Measurements from ENCODE around the gene CEP72.

CEP72 gene

DNA sequence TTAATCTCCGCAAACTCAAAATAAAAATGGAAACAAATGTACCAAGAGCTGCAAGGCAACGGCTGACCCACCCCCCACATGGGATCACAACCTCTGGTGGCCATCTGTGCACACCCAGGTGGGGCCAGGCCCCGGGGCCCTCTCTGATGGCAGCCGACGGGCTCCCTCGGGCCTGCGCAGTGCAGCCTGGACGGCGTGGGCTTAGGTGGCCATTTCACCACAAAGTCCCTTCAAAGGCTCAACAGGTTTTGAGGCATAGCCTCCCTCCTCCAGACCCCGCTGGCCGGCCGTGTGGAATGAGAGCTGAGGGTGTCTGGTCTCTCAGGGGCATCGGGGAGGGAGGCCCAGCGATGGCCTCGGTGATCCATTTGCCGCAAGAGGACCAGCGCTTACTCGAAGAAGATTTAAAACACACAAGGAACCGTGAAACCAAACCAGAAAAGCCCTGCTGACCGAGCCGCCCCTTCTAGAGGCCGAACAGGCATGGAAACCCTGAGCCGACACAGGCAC is 42.7 kb upstream of the CEP72 start:
- Histone ChIP-seq H3K27me3 (ENCODE audit: insufficient read depth, low read length) (no peaks in the 10 kb centered on the region; the same call in 1 of the 2 replicates), H2AFZ (ENCODE audit: low read length) (no peak overlapping the region), H3K4me1 (ENCODE audit: insufficient read depth, low read length, severe bottlenecking) (no peaks in the 10 kb centered on the region), H3K79me2 (ENCODE audit: insufficient read depth, low read length) (no peaks in the 10 kb centered on the region), H3K9me2 (ENCODE audit: low read depth, low read length) (no peaks in the 10 kb centered on the region), H3K4me2 (ENCODE audit: low read length) (no peak overlapping the region), H3K4me3 (ENCODE audit: low read depth, low read length, poor library complexity, severe bottlenecking) (no peak overlapping the region), H3K9ac (ENCODE audit: low read length) (no peak overlapping the region), H3F3A (ENCODE audit: insufficient read depth, low read length) (no peaks in the 10 kb centered on the region), H3K9me3 (ENCODE audit: low read length) (no peaks in the 10 kb centered on the region), H4K20me1 (ENCODE audit: insufficient read depth, low read length) (no peaks in the 10 kb centered on the region), H3K36me3 (ENCODE audit: insufficient read depth, low read length) (no peaks in the 10 kb centered on the region), H3K27ac (ENCODE audit: low read depth, low read length, poor library complexity, severe bottlenecking) (no peak overlapping the region)
- no peak for TF ChIP-seq EZH2 (IDR thresholded peaks at IDR 0.05; ENCODE audit: borderline replicate concordance, low read length)
- TF ChIP-seq, protein P1, sequence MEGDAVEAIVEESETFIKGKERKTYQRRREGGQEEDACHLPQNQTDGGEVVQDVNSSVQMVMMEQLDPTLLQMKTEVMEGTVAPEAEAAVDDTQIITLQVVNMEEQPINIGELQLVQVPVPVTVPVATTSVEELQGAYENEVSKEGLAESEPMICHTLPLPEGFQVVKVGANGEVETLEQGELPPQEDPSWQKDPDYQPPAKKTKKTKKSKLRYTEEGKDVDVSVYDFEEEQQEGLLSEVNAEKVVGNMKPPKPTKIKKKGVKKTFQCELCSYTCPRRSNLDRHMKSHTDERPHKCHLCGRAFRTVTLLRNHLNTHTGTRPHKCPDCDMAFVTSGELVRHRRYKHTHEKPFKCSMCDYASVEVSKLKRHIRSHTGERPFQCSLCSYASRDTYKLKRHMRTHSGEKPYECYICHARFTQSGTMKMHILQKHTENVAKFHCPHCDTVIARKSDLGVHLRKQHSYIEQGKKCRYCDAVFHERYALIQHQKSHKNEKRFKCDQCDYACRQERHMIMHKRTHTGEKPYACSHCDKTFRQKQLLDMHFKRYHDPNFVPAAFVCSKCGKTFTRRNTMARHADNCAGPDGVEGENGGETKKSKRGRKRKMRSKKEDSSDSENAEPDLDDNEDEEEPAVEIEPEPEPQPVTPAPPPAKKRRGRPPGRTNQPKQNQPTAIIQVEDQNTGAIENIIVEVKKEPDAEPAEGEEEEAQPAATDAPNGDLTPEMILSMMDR (IDR thresholded peaks at IDR 0.05; ENCODE audit: low read length): no peak

DNA sequence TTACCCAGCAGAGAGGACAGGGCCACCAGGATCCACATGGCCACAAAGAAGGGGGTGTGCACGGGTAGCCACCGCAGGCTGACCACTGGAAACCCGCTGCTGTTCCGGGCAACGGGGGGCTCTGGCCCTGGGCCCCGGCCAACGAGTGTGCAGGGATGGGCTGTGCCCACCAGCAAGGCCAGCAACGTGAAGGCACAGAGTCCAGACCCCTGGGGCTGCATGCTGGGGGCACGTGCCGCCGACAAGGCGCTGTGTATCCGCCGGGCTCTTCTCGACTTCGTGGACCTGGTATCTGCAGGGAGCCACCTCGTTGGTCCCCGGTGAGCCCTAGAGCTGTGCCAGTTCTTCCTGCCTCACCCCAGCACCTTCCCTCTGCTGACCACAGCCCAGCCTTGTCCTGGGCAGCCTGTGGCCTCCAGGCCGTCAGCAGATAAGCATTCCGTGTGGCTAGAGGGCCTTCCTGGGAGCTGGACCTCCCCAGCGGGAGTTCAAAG is 42.2 kb upstream of the CEP72 start:
- H3K27me3 ChIP-seq (ENCODE audit: insufficient read depth, low read length): no peaks in the 10 kb centered on the region; the same call in 1 of the 2 replicates
- no peak overlapping the region for H2AFZ ChIP-seq (ENCODE audit: low read length)
- H3K9me2 ChIP-seq (ENCODE audit: low read depth, low read length): no peaks in the 10 kb centered on the region
- no peaks in the 10 kb centered on the region for H3K9me3 ChIP-seq (ENCODE audit: low read length)
- no peak overlapping the region for H3K4me2 ChIP-seq (ENCODE audit: low read length)
- H3K79me2 ChIP-seq (ENCODE audit: insufficient read depth, low read length): no peaks in the 10 kb centered on the region
- no peak overlapping the region for H3K9ac ChIP-seq (ENCODE audit: low read length)
- H3K36me3 ChIP-seq (ENCODE audit: insufficient read depth, low read length): no peaks in the 10 kb centered on the region
- no peak for TF ChIP-seq EZH2 (IDR thresholded peaks at IDR 0.05; ENCODE audit: borderline replicate concordance, low read length)
- TF ChIP-seq, protein P1 (IDR thresholded peaks at IDR 0.05; ENCODE audit: low read length): no peak
- no peaks in the 10 kb centered on the region for H4K20me1 ChIP-seq (ENCODE audit: insufficient read depth, low read length)
- no peaks in the 10 kb centered on the region for H3K4me1 ChIP-seq (ENCODE audit: insufficient read depth, low read length, severe bottlenecking)
- no peaks in the 10 kb centered on the region for H3F3A ChIP-seq (ENCODE audit: insufficient read depth, low read length)
- H3K4me3 ChIP-seq (ENCODE audit: low read depth, low read length, poor library complexity, severe bottlenecking): no peak overlapping the region
- H3K27ac ChIP-seq (ENCODE audit: low read depth, low read length, poor library complexity, severe bottlenecking): no peak overlapping the region

DNA sequence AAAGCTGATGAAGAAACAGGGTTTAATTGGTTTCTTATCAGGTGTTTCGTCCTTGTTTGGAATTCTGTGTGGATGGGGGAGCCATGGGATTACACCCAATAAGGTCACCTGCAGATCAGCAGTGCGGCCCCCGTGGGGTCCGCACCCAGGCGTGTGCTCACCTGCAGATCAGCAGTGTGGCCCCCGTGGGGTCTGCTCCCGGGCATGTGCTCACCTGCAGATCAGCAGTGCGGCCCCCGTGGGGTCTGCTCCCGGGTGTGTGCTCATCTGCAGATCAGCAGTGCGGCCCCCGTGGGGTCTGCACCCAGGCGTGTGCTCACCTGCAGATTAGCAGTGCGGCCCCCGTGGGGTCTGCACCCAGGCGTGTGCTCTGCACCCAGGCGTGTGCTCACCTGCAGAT is 41.7 kb upstream of the CEP72 start:
- Histone ChIP-seq H3K4me1 (ENCODE audit: insufficient read depth, low read length, severe bottlenecking) (no peaks in the 10 kb centered on the region), H3K9ac (ENCODE audit: low read length) (no peak overlapping the region), H3K9me3 (ENCODE audit: low read length) (no peaks in the 10 kb centered on the region), H3F3A (ENCODE audit: insufficient read depth, low read length) (no peaks in the 10 kb centered on the region), H4K20me1 (ENCODE audit: insufficient read depth, low read length) (no peaks in the 10 kb centered on the region), H3K36me3 (ENCODE audit: insufficient read depth, low read length) (no peaks in the 10 kb centered on the region), H2AFZ (ENCODE audit: low read length) (no peak overlapping the region), H3K27ac (ENCODE audit: low read depth, low read length, poor library complexity, severe bottlenecking) (no peak overlapping the region), H3K4me3 (ENCODE audit: low read depth, low read length, poor library complexity, severe bottlenecking) (no peak overlapping the region), H3K9me2 (ENCODE audit: low read depth, low read length) (no peaks in the 10 kb centered on the region), H3K4me2 (ENCODE audit: low read length) (no peak overlapping the region), H3K79me2 (ENCODE audit: insufficient read depth, low read length) (no peaks in the 10 kb centered on the region), H3K27me3 (ENCODE audit: insufficient read depth, low read length) (no peaks in the 10 kb centered on the region; the same call in 1 of the 2 replicates)
- no peak for TF ChIP-seq EZH2 (IDR thresholded peaks at IDR 0.05; ENCODE audit: borderline replicate concordance, low read length)
- TF ChIP-seq, protein P1 (IDR thresholded peaks at IDR 0.05; ENCODE audit: low read length): no peak
